Ovary (tissue), 3 donors: ENCODE data around the gene ZNF652.

Source experiments
- POLR2A ChIP-seq: fragments of 450-650 bp; IDR thresholded peaks from one replicate; pipeline ENCODE4 v1.6.1; 2017; ENCODE audit warnings: antibody characterized with exemption, mild to moderate bottlenecking, moderate library complexity
- TF ChIP-seq, protein P1 (sequence below), 3 donors: fragments of 450-650 bp in 2 of 3; fragments of 200-600 bp in 1 of 3; IDR thresholded peaks; one replicate each; pipeline versions ENCODE4 v1.5.1 to v1.8.0; 2016 to 2022; ENCODE audit warnings: antibody characterized with exemption in 3 of 3, mild to moderate bottlenecking in 1 of 3
- donor health status: DM: no; HTN: no; CAD: no.

DNA sequence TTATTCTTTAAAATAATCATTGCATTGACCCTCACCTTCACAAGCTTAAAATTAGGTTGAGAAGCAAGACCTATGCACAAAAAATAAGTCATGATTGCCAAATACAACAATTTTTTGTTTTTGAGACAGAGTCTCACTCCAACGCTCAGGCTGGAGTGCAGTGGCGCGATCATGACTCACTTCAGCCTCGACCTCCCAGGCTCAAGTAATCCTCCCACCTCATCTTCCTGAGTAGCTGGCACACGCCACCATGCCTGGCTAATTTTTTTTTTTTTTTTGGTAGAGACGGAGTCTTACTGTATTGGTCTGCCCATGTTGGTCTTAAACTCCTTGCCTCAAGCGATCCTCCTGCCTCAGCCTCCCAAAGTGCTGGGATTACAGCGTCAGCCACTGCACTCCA is 24.2 kb downstream of the ZNF652 start:
- TF ChIP-seq, protein P1, sequence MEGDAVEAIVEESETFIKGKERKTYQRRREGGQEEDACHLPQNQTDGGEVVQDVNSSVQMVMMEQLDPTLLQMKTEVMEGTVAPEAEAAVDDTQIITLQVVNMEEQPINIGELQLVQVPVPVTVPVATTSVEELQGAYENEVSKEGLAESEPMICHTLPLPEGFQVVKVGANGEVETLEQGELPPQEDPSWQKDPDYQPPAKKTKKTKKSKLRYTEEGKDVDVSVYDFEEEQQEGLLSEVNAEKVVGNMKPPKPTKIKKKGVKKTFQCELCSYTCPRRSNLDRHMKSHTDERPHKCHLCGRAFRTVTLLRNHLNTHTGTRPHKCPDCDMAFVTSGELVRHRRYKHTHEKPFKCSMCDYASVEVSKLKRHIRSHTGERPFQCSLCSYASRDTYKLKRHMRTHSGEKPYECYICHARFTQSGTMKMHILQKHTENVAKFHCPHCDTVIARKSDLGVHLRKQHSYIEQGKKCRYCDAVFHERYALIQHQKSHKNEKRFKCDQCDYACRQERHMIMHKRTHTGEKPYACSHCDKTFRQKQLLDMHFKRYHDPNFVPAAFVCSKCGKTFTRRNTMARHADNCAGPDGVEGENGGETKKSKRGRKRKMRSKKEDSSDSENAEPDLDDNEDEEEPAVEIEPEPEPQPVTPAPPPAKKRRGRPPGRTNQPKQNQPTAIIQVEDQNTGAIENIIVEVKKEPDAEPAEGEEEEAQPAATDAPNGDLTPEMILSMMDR (IDR thresholded peaks at IDR 0.05): no peak
- no peak for TF ChIP-seq POLR2A
